Measurements from ENCODE around the gene CUX1.

GRCh38 chr7:102253973-102254370 is 436.5 kb downstream of the CUX1 start:
- TF ChIP-seq POLR2A (IDR thresholded peaks at IDR 0.05; ENCODE audit: low read depth, low read length) (no peak), POLR2AphosphoS5 (IDR thresholded peaks at IDR 0.05; ENCODE audit: low read depth, low read length) (no peak)

Data from GM12892 (cell line).